MCF 10A (cell line): ENCODE data around the gene GPAM. TPM values are rescaled to one million over a fixed set of nuclear protein-coding genes. Genes with fewer than 3 reads are reported as not detected.

ENCODE experiments used
- BruUV-seq: library from RNA; stranded (reverse); fragments of 400-500 nt; replicated peaks from 2 replicates; lab custom pipeline; 2021; lab: Mats Ljungman, UMichigan
- CTCF ChIA-PET: fragments of 300-600 bp; sonication (Branson Sonifier 250); formaldehyde crosslinking; extraction: SDS; loops from one replicate; lab custom pipeline; 2021; ENCODE audit warnings: antibody characterized with exemption, inconsistent platforms; lab: Yijun Ruan, JAX
- POLR2A ChIA-PET: fragments of 300-600, 350-650 bp; sonication (Branson Sonifier 250); formaldehyde crosslinking; extraction: SDS; loops from one replicate; lab custom pipeline; 2020; ENCODE audit warnings: antibody characterized with exemption, inconsistent platforms; lab: Yijun Ruan, JAX
- DNase-seq: peaks from one replicate; pipeline ENCODE4 v3.0.0-alpha.2; 2018; ENCODE audit not compliant: unreplicated experiment
- H3K27ac Mint-ChIP-seq: one replicate; pipeline ENCODE4 v1.8.0; 2022; ENCODE audit warnings: mild to moderate bottlenecking, low read depth, mixed read lengths; ENCODE audit not compliant: unreplicated experiment
- H3K27me3 Mint-ChIP-seq: one replicate; pipeline ENCODE4 v1.8.0; 2022; ENCODE audit warnings: mixed read lengths; ENCODE audit not compliant: insufficient read depth, unreplicated experiment
- H3K36me3 Mint-ChIP-seq: one replicate; pipeline ENCODE4 v1.8.0; 2022; ENCODE audit warnings: mild to moderate bottlenecking, moderate library complexity, mixed read lengths; ENCODE audit not compliant: insufficient read depth, unreplicated experiment
- H3K4me1 Mint-ChIP-seq: one replicate; pipeline ENCODE4 v1.8.0; 2022; ENCODE audit warnings: mixed read lengths; ENCODE audit not compliant: insufficient read depth, unreplicated experiment
- H3K4me3 Mint-ChIP-seq: one replicate; pipeline ENCODE4 v1.8.0; 2022; ENCODE audit warnings: mild to moderate bottlenecking, moderate library complexity, mixed read lengths; ENCODE audit not compliant: unreplicated experiment
- H3K9me3 Mint-ChIP-seq: one replicate; pipeline ENCODE4 v1.8.0; 2022; ENCODE audit warnings: mixed read lengths; ENCODE audit not compliant: unreplicated experiment
- intact Hi-C: fragments of 100-400 bp; cut with micrococcal nuclease; formaldehyde crosslinking; loops from 2 replicates; pipeline ENCODE4 v1.14.1; 2022
- total RNA-seq: library from RNA; stranded (reverse); gene quantifications from 2 replicates; pipeline ENCODE4 v1.2.3, GENCODE V29; 2022
- TF ChIP-seq, protein P1 (sequence below): fragments of 200-600 bp; IDR thresholded peaks from one replicate; pipeline ENCODE4 v1.8.0; 2022; ENCODE audit warnings: antibody characterized with exemption, mild to moderate bottlenecking; ENCODE audit not compliant: unreplicated experiment

The GPAM gene
- total RNA-seq, 1 experiment from 2014 or later, result 20.4 TPM

DNA sequence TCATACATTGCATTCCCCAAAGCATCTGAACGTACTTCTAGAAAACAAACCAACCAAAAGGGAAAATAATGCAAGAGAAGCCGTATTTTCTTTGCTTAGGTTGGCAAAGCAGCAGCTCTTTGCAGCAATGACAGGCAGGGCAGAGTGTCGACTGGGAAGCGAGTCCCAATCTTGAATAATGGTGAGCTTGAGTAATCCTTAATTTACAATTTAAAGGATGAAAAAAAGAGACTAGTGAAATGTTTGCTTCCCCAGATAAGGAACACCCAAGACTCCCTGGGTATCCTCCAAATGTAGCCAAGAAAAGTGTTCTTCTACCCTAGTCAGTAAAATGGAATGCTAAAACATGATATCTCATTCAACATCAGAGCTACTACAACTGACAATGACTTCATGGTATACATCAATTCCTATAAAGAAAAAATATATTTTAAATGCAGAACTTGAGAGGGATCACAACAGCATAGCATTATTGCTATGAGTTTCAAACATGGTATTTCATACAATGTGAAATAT is 32.0 kb downstream of the GPAM start:
- H3K9me3 Mint-ChIP-seq, result no peaks in the 10 kb centered on the region
- H3K27ac Mint-ChIP-seq, result no peak overlapping the region
- no peaks in the 10 kb centered on the region for H3K4me1 Mint-ChIP-seq
- H3K4me3 Mint-ChIP-seq, result no peak overlapping the region
- CTCF ChIA-PET, result interaction anchor here (0.6 to 2.8 kb wide), 9 partner anchors 9 to 1382 kb away, joined by 3 to 20 read pairs (median 4); no protein-coding TSS in a partner anchor
- peaks cover 86% of the 10 kb centered on the region for H3K36me3 Mint-ChIP-seq
- intact Hi-C loops, result no loop called here
- no peak for DNase-seq
- TF ChIP-seq, protein P1, sequence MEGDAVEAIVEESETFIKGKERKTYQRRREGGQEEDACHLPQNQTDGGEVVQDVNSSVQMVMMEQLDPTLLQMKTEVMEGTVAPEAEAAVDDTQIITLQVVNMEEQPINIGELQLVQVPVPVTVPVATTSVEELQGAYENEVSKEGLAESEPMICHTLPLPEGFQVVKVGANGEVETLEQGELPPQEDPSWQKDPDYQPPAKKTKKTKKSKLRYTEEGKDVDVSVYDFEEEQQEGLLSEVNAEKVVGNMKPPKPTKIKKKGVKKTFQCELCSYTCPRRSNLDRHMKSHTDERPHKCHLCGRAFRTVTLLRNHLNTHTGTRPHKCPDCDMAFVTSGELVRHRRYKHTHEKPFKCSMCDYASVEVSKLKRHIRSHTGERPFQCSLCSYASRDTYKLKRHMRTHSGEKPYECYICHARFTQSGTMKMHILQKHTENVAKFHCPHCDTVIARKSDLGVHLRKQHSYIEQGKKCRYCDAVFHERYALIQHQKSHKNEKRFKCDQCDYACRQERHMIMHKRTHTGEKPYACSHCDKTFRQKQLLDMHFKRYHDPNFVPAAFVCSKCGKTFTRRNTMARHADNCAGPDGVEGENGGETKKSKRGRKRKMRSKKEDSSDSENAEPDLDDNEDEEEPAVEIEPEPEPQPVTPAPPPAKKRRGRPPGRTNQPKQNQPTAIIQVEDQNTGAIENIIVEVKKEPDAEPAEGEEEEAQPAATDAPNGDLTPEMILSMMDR, result no peak
- POLR2A ChIA-PET, result interaction anchor here (1.2 kb wide), 2 partner anchors 13 to 22 kb away, joined by 3 to 4 read pairs; no protein-coding TSS in a partner anchor
- no peaks in the 10 kb centered on the region for H3K27me3 Mint-ChIP-seq
- BruUV-seq, result no TSS peak

DNA sequence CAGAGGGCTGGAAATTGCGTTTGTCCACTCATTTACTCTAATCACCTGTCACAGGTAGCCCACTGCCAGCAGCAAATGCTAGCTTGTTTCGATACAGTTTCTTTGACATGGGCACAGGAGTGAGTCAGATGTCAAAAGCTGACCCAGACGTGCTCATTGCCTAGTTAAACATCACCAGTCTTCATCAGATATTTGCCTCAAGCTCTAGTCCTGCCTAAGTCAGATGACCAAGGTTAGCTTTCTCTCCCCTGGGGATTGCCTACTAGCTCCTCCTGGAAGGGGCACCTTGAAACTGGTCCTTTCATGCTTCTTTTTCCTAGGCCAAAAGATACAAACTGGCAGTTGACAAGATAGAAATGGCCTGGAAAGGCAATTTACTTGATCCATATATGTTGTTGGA is 35.2 kb downstream of the GPAM start:
- TF ChIP-seq, protein P1, result no peak
- ChIA-PET CTCF (interaction anchor here (0.6 to 1.8 kb wide), 5 partner anchors 10 to 159 kb away, joined by 3 to 8 read pairs (median 4); no protein-coding TSS in a partner anchor), POLR2A (interaction anchor here (1.5 kb wide), 1 partner anchor 10 kb away, joined by 5 read pairs; no protein-coding TSS in a partner anchor)
- Mint-ChIP-seq H3K9me3 (no peaks in the 10 kb centered on the region), H3K27ac (no peak overlapping the region), H3K4me3 (no peak overlapping the region), H3K27me3 (no peaks in the 10 kb centered on the region), H3K36me3 (peaks cover 64% of the 10 kb centered on the region), H3K4me1 (no peaks in the 10 kb centered on the region)
- intact Hi-C loops, result no loop called here
- DNase-seq, result no peak
- no TSS peak for BruUV-seq

DNA sequence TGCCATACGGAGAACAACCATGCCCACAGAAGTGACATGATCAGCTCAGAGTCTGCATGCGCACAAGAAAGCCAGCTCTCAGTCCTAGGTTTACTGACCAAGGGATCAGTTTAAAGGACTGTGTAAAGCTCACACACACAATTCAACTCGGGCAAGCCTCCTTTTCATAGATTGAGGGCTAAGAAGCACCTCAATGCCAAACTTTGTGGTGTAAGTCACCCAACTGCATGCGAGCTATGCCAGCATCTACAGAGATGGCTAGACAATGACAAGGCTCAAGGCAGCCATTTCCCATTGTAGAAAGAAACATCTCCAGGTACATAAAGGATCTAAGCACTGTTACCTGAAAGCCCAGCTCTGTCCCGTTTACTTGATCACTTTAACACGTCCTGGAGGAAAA is 36.8 kb downstream of the GPAM start:
- POLR2A ChIA-PET, result interaction anchor here (0.5 kb wide), 1 partner anchor 300 kb away, joined by 3 read pairs; the partner anchor contains the start of genes VTI1A and ZDHHC6
- H3K9me3 Mint-ChIP-seq, result no peaks in the 10 kb centered on the region
- H3K36me3 Mint-ChIP-seq, result peaks cover 51% of the 10 kb centered on the region
- intact Hi-C loops, result no loop called here
- DNase-seq, result no peak
- no peak overlapping the region for H3K27ac Mint-ChIP-seq
- BruUV-seq, result no TSS peak
- CTCF ChIA-PET, result no interaction called here
- TF ChIP-seq, protein P1, result no peak
- H3K4me3 Mint-ChIP-seq, result no peak overlapping the region
- H3K27me3 Mint-ChIP-seq, result no peaks in the 10 kb centered on the region
- no peaks in the 10 kb centered on the region for H3K4me1 Mint-ChIP-seq

DNA sequence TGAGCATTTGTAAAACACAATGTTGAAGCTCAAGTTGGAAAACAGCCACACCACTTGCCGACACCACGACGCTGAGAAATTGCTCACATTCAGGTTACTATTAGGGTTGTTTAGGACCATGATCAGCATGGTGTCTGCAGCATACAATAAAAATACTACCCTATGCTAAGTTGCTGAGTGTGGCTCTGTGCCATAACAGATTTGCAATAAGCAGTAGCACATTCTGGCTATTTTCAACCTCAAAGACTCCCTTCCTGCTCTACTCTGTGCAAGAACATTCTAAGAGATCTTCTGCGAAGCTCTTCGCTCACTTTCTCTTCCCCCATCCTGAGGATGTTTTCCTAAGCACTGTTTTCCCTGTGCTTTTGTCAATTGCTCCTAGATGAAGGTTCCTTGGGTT is 38.3 kb downstream of the GPAM start:
- ChIA-PET POLR2A (no interaction called here), CTCF (interaction anchor here (1.3 to 1.7 kb wide), 2 partner anchors 9 to 389 kb away, joined by 6 read pairs; no protein-coding TSS in a partner anchor)
- no peaks in the 10 kb centered on the region for H3K27me3 Mint-ChIP-seq
- H3K4me3 Mint-ChIP-seq, result no peak overlapping the region
- no TSS peak for BruUV-seq
- H3K9me3 Mint-ChIP-seq, result no peaks in the 10 kb centered on the region
- TF ChIP-seq, protein P1, result no peak
- intact Hi-C loops, result no loop called here
- DNase-seq, result no peak
- no peak overlapping the region for H3K27ac Mint-ChIP-seq
- H3K4me1 Mint-ChIP-seq, result no peaks in the 10 kb centered on the region
- peaks cover 36% of the 10 kb centered on the region for H3K36me3 Mint-ChIP-seq
